ENCODE results near the gene SLC5A6.

SLC5A6 gene

DNA sequence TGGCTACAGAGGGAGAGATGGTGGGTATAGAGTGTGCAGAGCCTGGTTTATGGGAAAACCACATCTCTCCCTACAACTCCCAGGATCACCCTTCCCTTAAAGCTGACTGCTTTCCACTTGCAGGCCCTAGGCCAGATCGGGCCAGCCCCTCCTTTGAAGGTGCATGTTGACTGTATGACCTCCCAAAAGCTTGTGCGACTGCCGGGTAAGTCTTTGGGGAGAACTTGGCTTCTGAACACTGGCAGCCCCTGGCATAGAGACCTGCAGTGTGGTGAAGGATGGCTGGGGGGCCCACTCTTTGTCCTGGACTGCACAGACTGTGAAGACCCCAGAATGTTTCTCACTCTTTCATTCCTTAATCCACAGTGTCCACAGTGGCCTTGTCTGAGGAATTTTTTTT is 24.6 kb upstream of the SLC5A6 start:
- no peak for DNase-seq (ENCODE audit: low read depth)

DNA sequence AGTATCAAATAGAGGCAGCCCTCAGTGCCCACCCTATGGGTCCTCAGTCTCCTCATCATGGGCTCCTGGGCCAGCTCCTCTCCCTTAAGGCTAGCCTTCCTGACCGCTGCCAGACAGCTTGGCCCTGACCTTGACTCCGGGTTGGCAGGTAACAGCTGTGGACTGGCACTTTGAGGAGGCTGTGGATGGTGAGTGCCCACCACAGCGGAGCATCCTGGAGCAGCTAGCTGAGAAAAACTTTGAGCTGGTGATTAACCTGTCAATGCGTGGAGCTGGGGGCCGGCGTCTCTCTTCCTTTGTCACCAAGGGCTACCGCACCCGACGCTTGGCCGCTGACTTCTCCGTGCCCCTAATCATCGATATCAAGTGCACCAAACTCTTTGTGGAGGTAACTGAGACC is 24.1 kb upstream of the SLC5A6 start:
- no peak for DNase-seq (ENCODE audit: low read depth)

DNA sequence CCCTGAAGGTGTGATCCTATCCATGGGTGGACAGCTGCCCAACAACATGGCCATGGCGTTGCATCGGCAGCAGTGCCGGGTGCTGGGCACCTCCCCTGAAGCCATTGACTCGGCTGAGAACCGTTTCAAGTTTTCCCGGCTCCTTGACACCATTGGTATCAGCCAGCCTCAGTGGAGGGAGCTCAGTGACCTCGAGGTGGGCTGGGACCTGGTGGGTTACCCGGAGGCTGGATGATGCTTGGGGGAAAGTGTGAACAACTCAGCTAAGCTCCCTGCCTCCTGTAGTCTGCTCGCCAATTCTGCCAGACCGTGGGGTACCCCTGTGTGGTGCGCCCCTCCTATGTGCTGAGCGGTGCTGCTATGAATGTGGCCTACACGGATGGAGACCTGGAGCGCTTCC is 21.3 kb upstream of the SLC5A6 start:
- no peak for DNase-seq (ENCODE audit: low read depth)

DNA sequence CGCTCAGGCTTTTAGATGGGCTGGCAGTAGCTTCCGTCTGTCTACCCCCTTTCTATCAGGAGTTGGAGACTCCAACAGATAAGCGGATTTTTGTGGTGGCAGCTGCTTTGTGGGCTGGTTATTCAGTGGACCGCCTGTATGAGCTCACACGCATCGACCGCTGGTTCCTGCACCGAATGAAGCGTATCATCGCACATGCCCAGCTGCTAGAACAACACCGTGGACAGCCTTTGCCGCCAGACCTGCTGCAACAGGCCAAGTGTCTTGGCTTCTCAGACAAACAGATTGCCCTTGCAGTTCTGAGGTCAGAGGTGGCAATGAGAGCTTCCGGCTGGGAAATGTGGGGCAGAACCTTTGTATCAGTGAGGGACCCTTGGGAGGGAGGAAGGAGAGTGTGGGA is 19.9 kb upstream of the SLC5A6 start:
- DNase-seq (ENCODE audit: low read depth), result no peak

DNA sequence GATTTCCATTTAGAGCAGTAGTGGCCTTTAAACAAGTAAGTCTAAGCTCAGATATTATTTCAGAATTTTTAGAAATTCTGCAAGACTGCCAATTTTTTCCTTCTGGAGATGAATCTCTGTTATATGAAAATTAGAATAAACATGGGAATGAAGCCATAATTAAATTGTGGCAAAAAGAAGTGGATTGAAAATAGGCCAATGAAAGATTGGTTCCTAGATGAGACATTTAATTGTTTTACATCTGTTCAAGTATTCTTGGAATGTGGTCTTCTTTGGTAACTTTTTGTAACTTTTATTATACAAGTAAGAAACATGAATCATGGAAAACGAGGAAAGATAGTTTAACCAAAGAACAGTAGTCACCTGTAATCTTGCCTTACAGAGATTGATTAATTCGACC is 15.4 kb upstream of the SLC5A6 start:
- no peak for DNase-seq (ENCODE audit: low read depth)

DNA sequence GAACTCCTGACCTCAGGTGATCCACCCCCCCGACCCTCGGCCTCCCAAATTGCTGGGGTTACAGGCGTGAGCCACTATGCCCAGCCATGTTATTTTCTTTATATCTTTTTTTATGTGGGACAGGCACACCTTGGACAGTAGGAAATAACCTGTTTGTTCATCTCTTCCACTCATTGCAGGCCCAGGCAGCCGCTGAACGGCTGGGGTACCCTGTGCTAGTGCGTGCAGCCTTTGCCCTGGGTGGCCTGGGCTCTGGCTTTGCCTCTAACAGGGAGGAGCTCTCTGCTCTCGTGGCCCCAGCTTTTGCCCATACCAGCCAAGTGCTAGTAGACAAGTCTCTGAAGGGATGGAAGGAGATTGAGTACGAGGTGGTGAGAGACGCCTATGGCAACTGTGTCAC is 13.5 kb upstream of the SLC5A6 start:
- DNase-seq (ENCODE audit: low read depth), result no peak

DNA sequence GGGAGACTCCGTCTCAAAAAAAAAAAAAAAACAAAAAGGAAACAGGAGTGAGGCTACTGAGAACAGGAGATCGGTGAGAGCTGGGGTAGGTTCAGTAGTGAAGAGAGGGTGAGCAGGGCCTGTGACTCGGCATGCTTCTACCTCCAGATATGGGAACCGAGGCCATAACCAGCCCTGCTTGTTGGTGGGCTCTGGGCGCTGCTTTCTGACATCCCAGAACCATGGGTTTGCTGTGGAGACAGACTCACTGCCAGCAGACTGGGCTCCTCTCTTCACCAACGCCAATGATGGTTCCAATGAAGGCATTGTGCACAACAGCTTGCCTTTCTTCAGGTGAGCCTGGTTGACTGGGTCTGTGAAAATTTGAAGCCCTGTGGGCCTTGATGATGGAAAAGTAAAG is 11.3 kb upstream of the SLC5A6 start:
- no peak for DNase-seq (ENCODE audit: low read depth)

DNA sequence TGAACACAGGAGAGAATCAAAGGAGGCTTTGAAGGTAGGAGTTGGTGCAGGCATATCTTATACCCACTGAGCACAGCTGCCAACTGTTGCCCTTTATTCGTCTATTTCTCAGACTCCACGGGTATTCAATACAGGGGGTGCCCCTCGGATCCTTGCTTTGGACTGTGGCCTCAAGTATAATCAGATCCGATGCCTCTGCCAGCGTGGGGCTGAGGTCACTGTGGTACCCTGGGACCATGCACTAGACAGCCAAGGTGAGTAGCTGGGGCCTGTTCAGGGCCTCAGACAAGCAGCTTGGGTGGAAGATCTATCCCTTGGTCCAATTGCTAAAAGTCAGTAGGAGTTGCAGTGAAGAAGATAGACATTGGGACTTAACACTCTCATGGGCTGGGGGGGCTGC is 10.3 kb upstream of the SLC5A6 start:
- no peak for DNase-seq (ENCODE audit: low read depth)

DNA sequence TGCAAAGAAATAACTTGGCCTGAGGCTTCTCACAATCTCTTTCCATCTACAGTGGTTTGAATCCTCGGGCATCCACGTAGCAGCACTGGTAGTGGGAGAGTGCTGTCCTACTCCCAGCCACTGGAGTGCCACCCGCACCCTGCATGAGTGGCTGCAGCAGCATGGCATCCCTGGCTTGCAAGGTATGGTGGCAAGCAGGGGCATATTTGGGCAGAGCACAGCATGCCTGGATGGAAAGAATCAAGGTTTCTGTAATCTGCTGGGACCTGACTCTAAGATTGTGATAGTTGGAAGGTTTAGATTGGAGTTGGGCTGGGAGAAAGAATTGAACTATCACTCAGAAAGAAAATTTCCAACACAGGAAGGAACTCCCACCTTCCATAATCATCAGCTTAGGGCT is 9.1 kb upstream of the SLC5A6 start:
- DNase-seq (ENCODE audit: low read depth), result no peak

DNA sequence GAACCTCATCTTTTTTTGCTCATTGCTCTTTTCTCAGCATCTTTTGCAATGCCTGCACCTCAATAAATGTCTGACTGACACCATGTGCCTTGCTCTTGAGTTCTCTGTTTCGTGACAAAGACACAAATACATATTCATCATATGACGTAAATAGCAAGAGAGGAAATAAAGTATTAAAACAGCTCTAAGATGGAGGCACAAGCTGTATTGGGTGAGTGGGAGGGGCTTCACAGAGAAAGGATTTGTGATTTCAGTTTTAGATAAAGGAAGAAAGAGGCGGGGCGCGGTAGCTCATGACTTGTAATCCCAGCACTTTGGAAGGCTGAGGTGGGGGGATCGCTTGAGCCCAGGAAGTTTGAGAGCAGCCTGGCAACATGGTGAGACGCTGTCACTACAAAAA is 8.0 kb upstream of the SLC5A6 start:
- DNase-seq (ENCODE audit: low read depth), result no peak

DNA sequence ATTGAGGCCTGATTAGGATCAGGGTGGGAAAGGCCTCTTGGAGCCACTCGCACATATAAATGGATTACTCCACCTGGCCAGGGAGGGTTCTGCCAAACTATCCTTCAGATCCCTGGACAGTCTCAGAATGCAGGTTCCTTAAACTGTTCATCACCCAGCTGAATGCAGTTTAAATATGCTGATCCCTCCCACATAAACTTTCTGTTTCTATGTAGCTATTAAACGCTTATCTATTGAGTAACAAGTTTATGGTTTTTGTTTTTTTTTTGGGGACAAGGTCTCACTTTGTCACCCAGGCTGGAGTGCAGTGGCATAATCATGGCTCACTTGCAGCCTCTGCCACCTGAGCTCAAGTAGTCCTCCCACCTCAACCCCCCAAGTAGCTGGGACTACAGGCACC is 7.0 kb upstream of the SLC5A6 start:
- no peak for DNase-seq (ENCODE audit: low read depth)

DNA sequence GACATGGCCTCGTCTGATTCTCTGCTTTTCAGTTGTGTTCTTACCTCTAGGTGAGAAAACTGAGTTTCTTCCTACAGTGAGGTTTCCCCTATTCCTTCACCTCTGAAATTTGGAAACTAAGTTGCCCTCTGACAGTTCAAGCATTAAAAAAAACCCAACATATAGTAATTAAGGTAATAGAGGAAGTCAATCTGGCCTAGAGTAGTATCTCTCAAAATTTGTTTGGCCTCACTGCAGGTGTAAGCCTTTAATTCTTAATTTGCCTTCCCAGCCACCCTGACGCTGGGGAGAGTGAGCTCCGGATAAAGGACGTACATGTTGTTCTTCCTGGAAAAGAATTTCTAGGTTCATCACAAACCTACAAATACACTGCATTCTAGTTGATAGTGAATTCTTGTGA is 6.5 kb upstream of the SLC5A6 start:
- no peak for DNase-seq (ENCODE audit: low read depth)

DNA sequence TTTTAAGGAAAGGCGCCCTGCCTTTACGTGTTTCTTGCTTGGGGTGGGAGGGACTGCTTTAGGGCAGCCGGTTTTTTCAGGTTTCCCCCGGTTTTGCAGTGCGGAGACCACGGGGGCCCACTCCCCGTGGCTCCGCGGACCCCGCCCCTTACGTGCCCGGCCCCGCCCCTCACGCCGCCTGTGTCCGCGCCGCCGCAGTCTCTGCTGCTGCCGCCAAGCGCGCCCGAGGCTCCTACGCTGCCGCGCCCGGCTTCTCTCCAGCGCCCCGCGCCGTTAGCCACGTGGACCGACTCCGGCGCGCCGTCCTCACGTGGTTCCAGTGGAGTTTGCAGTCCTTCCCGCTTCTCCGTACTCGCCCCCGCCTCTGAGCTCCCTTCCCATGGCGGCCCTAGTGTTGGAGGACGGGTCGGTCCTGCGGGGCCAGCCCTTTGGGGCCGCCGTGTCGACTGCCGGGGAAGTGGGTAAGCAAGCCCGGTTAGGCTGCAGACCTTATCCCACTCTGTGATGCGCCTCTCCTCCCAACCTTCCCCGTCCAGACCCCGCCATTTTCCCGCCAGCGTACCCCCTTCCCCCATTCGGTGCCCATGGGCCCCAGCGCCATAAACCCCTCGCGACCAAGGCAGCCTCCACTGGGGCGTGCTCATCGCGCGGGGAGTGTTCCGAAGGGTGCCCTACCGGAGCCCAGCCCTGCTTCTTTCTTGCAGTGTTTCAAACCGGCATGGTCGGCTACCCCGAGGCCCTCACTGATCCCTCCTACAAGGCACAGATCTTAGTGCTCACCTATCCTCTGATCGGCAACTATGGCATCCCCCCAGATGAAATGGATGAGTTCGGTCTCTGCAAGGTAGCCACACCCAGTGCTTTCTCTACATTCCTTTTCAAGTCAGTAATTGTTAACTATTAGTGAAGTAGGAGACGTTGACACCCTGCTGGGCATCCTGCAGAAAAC is 5.4 kb upstream of the SLC5A6 start, which contains the start of gene CAD:
CAD (plus strand) TSS at position 197 of the 949 bp plus-strand sequence; CDS start at position 380, 183 bp downstream.
- DNase-seq (ENCODE audit: low read depth), result peak; percentile 89

DNA sequence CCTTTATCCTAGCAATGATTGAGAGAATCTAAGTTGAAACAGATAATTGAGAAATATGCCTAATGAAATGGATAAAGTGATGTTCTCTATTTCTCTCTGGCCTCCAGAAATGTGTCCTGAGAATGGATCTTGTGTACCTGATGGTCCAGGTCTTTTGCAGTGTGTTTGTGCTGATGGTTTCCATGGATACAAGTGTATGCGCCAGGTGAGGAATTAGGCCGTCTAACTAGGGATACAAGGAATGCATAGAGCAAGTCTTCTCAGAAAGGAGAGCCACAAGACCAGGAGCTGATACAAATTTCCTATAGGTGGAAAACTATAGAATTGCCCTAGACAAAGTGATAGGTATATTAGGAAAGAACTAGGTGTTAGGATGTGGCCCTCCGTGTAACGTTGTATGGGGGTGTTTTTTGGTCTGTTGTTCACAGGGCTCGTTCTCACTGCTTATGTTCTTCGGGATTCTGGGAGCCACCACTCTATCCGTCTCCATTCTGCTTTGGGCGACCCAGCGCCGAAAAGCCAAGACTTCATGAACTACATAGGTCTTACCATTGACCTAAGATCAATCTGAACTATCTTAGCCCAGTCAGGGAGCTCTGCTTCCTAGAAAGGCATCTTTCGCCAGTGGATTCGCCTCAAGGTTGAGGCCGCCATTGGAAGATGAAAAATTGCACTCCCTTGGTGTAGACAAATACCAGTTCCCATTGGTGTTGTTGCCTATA is 4.5 kb upstream of the SLC5A6 start:
- DNase-seq (ENCODE audit: low read depth), result no peak

DNA sequence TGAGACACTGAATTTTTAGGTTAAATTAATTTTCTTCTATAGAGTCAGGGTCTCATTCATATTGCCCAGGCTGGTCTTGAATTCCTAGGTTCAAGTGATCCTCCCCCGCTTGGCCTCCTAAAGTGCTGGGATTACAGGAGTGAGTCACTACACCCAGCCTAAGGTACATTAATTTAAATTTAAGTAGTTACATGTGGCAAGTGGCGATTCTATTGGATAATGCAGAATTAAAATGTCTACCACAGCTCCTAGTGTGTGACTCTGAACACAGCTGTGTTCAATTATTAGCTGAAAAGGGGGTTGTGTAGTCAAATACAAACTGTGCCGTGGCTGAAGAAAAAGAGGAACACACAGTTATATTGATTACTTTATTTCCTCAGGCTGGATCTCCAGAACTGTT is 2.9 kb upstream of the SLC5A6 start:
- no peak for DNase-seq (ENCODE audit: low read depth)

DNA sequence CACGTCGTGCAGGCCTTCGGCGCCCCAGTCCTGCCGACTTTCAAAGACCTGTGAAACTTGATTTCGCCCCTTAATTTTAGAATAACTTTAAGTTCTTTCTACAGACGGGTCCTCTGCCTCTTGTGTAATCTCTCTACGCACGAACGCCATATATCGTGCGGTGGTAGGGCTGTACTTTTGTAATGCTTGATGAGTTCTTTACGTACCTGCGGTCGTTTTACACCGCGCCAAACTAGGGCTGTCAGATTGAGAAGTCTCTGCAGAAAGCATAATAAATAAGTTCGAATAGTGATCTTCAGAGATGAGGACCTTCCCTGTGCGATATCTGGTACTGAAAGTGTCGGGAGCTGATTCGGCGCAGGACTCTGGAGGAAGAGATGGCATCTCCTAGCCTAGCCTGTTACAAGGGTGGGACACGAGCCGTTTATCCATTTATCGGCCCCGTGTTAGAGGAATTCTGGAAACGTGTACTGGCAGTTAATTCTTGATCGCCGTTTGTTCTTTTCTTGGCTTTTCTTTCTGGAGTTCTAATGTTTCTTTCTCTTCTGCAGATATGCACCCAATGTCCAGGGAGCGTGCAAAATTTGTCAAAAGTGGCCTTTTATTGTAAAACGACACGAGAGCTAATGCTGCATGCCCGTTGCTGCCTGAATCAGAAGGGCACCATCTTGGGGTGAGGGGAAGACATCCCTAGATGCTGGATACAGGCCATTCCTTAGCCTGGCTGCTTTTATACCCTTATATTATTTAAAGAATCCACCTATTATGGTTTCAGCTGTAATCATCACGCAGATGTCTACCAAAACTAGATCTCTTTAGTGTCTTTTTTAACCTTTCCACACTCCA is 781 bp upstream of the SLC5A6 start:
- peak; percentile 20 for DNase-seq (ENCODE audit: low read depth)

DNA sequence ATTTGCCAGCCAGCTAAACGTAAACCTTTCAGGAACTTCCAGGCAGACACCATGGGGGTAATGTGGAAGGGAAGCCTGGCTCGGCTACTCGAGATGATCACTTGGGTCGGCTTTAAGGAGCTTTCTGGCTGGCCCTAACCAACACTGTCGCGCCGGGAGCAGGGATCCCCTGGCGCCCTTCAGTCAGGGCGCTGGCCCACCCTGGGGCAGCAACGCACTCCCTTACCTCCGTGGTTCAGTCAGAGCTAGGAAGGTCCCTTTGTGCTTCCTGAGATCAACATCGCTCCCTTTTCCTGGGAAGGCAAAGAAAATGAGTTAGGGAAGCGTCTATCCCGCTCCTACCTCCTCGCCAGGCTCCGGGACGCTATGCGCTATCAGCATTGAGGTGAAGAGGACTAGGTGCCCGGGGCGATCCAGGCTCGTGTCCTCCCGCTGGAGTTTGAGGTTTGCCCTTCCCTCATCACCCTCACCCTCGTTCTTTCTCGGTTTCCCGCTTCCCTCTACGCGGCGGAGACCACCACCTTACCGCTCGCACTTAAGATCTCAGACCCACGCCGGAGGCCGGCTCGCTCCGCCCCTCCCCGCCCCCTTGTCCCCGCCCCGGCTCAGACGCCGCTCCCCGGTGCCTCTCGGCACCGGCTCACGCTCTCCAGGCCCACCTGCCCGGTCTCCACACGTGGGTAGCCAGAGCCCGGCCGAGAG is 676 bp downstream of the SLC5A6 start:
- DNase-seq (ENCODE audit: low read depth), result no peak

DNA sequence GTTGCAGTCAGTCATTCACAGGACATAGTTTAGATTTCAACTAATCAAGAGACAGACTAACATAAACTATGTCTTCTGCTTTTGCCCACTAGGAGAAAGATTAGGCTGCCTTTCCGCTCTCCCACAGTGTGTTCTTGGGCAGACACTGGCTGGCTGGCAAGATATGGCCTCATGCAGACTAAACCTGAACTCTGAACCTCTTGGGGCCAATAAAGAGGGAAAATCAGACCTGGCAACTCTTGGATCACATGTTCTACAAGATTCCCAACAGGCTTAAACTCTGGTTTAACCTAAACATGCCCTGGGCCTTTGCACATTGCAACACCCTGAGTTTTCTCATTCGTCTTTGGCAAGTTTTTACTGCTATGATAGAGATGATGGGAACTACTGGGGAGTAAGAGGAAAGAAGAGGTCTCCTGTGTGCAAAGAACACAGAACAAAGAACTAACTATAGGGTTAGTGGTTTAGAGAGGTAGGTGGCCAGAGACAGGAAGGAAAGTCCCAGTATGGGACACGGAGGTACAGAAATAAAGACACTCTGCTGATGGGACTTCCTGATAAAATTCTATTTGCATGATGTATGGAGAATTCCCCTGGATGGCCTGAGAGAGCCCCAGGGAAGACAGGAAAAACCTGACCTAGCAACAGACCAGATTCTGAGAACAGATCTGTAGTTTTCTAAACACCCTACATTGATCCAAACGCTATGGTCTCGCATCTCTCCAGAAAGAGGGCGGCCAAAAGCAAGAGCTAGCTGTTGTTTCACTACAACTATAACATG is 2.3 kb downstream of the SLC5A6 start:
- no peak for DNase-seq (ENCODE audit: low read depth)

DNA sequence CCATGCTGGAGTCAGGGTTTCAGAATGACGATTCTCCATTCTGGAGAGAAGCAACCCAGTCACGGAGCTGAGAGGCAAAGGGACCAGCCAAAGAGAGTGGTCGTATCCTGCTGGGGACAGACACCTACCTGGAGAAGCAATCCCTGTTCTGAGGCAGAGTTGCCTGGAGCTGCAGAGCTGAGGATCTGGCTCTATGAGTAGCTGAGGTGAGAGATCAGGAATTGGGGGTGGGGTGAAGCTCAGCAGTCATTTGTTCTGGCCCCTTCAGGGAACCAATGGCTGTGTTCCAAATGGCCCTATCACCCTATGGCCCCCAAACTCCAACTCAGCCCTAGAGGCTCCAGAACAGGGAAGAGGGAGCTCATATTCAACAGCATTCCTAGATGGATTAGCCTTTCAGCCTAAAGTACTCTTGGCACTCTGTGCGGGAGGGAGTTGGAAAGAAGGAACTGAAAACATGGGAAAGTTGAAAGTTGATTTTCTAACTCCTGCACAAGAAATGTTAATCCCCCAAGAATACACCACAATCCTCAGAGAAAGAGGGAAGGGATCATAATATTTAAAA is 3.5 kb downstream of the SLC5A6 start:
- DNase-seq (ENCODE audit: low read depth), result no peak

DNA sequence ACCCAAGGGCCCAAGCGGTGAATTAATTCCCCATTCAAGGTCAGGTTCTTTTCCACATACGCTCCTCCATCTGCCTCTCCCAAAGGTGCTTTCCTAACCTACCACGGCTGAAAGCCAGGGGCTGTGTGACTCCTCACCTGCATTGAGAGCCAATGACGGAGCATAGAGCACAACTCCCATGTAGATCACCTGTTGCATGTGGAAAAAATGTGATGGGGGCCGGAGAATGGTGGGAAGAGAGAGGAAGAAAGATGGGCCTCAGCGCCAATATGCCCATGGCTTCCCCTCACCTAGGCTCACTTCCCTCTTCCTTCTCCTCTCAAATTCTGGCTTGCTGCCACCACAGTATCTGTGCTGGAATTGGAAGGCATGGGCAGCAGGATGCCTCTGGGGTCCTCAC is 5.7 kb downstream of the SLC5A6 start:
- no peak for DNase-seq (ENCODE audit: low read depth)

DNA sequence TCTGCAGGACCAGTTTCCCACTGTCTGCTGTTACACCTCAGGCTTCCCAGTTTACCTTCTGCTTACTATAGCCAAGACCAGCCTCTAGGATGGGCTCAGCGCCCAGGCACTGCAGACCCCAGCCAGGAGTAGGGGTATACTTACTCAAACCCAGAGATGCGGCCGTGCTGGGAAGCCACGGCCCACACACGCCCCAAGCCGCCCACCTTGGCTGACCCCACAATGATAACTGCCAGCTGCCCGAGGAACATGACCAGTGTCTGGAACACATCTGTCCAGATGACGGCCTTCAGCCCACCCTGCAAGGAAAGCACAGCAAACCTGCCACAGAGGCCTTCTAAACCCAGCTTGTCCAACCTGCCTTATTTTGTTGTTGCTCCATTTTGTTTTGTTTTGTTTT is 6.9 kb downstream of the SLC5A6 start:
- no peak for DNase-seq (ENCODE audit: low read depth)

Data from ELR (cell line).